Measurements from ENCODE around the gene KIAA0040. TPM values are rescaled to one million over a fixed set of nuclear protein-coding genes. Genes with fewer than 3 reads are reported as not detected.

KIAA0040 gene
- total RNA-seq, 1 donor from 2014 or later = not detected

DNA sequence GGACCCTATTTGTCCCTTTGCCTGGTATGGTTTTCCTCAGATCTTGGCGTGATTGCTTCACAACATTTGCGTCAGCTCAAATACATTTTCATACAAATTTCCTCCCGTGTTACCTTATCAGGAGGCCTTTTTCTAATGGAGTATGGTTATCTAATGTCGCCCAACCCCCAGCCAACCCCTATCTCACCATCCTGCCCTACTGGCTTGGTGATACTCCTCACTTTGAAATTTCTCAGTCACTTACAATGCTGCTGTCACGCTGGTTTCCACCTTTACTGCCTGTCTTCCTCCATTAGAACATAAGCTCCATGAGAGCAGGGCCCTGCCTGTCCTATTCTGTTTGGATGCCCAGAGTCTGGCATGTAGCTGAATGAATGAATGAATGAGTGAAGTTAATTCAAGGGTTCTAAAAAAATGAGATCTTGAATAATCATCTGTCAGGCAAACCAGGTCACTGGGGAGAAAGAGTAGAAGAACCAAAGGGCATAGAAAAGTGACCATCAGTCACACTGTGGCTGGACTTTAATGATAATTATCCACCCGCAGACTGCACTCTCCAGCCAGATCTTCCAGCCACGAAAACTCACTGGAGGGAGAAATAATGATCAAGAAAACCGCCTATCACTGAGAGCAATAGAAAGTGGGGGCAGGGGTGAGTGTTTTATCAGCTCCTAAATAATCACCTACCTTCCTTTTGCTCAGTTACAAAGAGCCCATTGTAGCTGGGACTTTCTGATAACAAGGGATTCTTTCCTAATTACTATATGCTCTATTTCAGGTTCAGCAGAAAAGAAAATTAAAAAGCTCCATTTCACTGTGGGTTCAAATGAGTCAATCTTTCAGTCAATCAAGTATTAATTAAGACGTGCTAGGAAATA lies 21.3 kb downstream of the KIAA0040 start:
- no peak for DNase-seq (ENCODE audit: low read depth)

DNA sequence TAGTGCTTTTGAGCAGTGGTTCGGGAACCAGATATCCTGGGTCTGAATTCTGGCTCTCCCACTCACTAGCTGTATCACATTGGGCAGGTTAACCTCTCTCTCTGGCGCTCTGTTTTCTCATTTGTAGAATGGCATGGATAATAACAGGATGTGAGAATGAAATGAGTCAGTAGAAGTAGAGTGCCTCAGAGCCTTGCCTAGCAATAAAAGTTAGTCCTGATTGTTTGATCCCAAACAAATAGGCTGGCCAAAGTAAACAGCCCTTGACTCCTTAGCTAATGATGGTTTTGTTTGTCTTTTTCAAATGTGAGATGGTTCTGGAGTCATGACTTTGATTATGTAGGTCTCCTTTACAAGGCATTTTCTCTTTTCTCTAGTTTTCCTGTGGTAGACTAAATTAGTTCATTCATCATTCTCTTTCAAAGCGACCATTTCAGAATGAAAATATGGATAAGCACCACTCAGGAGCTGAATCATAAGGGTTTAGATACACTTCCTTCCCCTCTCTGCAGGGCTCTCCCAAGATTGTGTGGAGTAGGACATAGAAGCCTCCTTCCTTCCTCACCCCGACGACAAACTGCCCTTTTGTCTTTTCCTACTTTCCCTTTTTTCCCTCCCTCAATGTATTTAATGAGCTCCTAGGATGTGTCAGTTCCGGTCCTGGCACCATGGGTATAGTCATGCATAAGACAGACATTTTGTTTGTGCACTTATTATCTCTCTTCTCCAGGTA lies 23.1 kb downstream of the KIAA0040 start:
- DNase-seq (ENCODE audit: low read depth) = no peak

DNA sequence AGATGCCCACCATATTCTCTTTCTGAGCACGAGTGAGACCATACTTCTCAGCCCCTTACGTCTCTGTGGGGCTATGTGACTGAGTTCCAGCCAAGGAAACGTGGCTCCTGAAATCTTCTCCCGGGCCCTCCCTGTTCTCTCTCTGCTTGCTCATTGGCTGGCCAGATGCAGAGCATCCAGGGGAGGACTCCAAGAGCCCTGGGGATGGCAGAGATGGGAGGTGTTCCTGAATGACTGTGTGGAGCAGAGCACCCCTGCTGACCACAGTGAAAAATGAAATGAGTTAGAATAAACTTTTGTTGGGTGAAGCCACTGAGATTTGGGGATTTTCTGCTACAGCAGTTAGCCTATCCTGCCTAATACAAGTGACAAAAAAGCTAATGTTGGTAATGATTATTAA lies 23.8 kb downstream of the KIAA0040 start:
- no peak for DNase-seq (ENCODE audit: low read depth)

DNA sequence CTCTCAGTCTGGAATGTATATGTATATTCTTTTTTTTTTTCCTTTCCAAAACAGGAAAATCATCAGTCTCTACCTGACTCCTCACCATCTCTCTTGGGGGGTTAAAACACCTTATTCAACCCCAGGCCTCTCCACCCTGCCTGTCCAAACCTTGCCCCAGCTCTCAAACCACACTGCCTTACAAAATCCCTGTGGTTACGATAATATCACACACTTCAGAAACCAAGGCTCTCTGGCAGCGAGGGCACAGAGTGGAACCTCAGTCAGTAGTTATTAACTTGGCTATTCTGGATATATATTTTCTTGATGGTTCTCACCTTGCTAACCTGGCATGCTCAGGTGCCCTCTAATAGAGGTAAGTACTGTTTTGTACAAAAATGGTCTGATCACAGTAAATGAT lies 24.7 kb downstream of the KIAA0040 start:
- DNase-seq (ENCODE audit: low read depth) = no peak

DNA sequence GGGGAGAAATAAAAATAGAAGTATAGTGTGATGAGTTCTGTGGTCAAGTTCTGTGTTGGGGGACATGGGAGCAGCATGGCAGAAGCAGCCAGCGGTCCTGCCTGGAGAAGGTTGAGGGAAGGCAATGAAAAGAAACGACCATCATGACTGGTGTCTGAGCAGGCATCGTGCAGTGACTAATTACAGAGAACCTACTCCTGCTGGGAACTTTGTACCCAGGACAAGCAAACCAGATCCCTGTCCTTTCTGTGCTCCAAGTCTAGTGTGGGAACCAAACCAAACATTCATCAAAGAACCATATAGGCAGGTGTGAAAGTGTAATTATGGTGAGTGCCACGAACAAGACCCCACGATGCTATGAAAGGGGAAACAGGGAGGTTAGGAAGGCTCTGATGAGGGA lies 25.8 kb downstream of the KIAA0040 start:
- DNase-seq (ENCODE audit: low read depth) = no peak

DNA sequence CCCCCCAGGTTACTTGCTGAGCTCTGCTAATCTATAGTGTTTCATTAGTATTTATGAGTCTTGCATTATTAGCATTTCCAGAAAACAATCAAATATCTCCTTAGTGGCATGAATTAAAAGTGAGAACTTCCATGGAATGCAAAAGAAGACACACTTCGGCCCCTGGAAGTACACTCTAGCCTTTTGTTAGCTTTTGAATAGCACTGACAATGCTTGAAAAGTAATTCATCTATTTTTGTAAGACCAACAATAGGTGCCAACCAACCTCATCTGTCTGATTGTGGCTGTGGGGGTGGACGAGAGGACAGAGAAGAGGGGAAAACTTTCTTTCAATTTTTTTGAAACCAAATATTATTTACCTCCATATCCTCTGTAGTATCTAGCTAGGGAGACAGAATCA lies 27.8 kb downstream of the KIAA0040 start:
- DNase-seq (ENCODE audit: low read depth) = no peak

DNA sequence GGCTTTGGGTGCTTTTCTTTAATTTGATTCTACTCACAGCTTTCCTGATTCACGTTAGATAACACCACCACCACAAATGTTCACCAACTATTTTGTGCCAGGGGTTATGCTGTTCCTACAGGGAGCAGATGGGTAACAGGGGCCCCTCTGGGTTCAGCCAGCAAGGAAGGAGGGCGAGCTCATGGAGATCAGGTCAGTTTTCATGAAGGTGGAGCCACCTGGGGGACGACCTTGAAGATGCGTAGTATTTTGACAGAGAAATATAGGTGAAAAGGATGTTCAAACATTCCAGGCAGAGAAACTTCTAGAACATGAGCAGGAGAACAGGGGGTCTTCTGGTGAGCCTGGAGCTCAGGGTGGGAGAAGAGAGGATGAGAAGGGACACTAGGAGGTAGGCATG lies 28.9 kb downstream of the KIAA0040 start:
- DNase-seq (ENCODE audit: low read depth) = no peak

DNA sequence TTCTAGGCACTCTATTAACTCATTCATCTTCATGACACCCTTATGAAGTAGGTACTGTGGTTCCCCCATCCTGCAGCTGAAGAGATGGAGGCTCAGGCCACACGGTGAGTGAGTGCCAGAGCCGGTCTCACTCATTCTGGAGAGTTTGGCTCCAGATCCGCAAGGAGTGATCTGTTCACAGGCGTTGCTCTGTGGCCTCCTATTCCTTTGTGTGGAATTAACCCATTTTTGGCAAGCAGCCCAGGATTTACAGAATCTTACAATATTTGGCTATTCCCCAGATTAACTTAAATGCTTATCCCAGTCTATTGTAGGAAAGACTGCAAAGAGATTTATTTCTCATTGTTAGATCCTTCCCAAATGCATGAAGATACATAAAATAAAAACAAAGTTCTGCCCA lies 29.6 kb downstream of the KIAA0040 start:
- no peak for DNase-seq (ENCODE audit: low read depth)

DNA sequence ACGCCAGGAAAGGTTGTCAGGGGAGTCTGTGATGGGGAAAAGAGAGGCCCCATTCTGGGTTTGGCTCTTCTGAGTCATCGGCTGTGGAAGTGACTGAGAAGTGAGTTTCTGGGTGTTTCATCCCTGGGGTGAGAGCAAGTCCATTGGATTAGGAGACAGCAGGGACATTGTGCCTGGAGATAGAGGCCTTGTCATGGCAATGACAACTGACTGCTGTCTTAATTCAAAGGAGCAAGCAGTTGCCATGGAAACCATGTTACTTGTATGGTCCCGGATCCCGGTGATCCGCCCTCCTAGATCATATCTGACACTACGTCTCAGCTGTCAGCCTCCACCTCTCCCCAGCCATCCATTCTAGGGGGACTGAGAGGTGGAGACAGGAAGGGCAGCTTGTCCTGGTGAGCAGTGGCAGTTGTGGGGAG lies 34.4 kb downstream of the KIAA0040 start:
- no peak for DNase-seq (ENCODE audit: low read depth)

DNA sequence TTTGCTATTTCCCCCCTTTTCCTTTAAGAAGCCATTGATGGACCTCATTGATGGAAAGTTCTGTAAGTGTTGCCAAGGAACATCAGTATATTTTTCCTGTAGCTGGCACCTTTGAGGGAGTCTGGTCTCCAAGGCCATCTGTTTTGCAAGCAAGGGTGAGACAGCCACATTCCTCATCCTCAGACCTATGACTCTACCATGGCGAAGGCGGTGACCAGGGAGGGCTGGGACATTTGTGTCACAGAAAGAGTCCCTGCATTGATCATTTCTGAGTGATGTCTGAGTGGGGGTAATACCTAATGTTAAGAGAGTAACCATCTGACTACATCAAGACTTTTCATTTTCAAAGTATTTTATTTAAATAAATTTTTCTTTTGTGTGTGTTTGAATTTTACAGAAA lies 35.4 kb downstream of the KIAA0040 start:
- no peak for DNase-seq (ENCODE audit: low read depth)

DNA sequence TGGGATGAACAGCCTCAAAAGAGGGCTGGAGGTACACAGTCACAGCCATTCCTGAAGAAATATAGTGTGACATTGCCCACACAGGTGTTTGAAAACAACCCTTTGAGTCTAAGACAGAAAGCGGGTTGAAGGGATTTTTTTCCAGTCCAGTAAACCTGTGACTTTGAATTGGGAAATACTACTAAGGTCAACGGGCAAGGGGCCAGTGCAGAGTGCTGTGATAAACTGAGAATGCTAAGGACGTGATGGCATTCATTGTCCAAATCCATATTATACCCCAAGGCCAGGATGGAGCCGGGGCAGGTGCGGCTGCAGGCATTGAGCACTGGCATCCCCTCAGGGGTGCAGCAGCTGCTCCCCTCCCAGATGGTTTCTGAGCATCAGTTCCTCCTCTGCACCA lies 36.6 kb downstream of the KIAA0040 start:
- DNase-seq (ENCODE audit: low read depth) = no peak

DNA sequence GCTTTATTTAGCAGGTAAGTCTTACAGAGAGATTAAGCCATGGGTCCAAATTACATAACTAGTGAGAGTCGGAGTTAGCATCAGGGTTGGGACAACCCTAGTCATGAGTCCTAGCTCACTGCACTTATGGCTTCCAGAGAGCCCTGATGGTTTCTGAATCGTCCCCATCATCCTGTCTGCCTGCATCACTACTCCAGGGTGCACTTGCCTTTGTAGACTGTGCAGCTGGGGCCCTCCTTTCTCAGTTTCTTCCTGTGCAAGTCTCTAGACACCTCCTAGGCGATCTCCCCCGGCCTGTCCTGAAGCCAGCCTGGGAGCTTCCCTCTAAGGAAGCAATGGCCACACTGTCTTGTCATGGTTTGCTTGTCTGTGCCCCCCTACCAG lies 37.1 kb downstream of the KIAA0040 start:
- DNase-seq (ENCODE audit: low read depth) = no peak

DNA sequence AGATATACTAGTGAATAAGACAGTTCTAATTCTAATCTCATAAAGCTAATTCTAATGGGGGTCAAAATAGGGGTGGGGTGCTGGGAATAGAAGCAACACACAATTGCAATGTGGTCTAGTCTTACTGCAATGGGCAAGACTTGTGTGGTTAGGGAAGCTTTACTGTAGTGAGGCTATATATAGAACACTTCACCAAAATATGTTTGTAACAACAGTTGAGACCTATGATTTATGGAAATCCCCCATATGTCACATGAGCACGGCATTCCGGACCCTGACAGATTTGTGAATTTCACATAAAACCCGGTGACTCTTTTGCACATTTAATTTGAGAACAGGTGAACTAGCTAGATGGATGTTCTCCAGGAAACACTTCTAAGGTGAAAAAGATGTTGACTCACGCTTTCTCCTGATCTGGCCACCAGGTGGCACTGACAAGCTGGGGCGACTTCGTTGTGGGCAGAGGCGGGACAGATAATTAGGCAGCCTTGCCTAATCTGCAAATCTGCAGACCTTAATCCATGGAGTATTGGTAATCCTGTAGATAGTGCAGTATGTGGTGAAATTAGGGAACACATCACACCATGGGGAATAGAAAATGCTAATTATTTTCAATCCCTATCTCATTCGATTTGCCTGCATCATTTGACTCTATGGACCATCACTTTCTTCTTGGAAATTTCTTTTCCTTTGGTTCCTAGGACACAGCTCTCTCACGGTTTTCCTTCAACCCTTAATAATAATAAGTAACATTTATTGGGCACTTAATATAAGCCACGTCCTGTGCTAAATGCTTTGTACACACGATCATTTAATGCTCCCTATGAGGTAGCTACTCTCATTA lies 37.7 kb downstream of the KIAA0040 start:
- DNase-seq (ENCODE audit: low read depth) = peak; percentile 47

DNA sequence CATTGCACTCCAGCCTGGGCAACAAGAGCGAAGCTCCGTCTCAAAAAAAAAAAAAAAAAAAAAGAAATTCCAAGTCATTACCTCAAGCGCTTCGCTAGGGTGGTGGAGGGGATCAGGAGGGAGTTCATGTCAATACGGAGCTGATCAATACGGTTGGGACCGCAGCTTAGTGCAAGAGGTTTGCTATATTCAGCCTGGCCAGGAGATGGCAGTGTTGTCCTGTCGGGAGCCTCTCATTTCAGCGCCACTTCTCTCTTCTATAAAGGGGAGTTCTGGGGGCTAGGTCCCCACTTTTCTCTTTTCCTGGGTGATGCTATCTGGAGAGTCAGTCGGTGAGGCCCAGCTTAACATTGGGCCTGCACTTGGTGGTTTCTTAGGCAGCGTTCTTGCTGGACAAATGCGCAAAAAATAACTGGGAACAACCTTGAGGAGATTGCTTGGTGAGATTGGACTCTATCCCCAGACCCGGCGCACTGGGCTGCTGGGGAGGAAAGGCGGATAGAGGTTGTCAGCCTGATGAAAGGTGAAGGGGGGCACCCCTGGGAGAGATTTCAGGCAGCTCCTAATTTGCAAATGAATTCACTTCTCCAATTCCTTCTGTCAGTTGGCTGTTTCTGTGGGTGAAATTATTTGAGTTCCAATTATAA lies 40.4 kb downstream of the KIAA0040 start:
- peak; percentile 40 for DNase-seq (ENCODE audit: low read depth)

DNA sequence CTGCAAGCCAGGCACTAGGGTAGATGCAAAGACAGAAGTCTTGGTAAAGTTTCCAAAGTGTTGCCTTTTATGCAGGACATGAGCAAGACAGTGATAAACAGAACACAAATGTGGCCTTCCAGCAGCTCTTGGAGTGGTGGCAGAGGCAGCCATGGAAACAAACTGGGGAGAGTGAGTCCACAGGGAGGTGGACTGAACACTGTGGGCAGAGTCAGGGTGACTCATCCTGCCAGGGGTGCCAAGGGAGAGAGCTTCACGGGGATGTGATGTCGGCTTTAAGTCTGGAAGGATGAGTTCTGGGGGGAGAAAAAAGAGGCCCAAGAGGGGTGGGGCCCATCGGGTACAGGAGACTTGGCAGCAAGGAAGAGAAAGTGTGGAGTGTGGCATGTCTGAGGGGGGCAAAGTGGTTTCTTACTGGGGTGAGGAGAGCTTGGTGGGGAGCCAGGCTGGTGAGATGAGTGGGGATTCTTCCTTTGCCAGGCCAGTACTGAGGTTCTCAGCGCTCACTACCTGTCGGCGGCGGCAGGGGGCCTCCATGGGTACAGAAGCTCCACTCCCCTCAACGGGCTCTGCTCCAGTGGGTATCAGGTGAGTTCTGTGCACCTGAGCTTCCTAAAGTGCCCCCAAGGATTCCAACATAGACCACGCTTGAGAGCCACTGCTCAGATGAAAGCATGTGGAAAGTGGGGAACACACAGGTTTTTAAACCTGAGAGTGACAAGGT lies 41.8 kb downstream of the KIAA0040 start:
- DNase-seq (ENCODE audit: low read depth) = peak; percentile 35

DNA sequence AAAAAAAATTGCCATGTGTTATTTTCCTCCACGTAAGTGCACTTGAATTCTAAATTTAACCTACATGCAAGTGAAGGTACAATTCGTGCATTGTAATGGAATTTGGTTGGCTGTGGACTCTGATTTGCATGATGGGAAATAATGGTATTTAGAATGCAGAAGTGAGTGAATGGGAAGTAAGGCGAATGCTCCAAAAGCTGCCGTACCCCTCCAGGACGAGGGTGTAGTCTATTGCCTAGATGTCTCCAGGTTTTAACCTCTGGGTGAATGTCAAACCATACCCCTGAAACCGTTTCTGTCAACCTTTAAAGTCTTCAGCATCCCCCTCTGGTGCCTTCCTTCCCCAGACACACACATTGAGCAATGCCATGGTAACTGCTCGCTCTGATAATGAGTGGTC lies 44.5 kb downstream of the KIAA0040 start:
- no peak for DNase-seq (ENCODE audit: low read depth)

DNA sequence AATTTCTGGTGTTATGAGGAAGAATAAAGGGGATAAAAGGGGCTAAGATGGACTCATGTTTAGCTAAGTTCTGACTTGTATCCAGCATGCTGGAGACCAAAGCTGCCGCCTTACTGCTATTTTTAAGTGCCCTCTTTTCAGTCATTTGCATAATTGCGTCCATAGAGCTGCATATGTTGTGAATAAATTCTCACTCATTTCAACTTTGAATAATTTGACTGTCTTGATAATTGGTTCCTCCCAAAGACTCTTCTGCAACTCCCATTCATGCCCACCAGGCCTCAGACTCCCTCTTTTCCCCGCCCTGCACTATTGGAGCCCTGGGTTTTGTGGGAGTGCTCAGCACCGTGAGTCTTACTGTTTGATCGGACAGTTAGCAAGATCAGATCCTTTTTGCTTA lies 45.0 kb downstream of the KIAA0040 start:
- DNase-seq (ENCODE audit: low read depth) = no peak

DNA sequence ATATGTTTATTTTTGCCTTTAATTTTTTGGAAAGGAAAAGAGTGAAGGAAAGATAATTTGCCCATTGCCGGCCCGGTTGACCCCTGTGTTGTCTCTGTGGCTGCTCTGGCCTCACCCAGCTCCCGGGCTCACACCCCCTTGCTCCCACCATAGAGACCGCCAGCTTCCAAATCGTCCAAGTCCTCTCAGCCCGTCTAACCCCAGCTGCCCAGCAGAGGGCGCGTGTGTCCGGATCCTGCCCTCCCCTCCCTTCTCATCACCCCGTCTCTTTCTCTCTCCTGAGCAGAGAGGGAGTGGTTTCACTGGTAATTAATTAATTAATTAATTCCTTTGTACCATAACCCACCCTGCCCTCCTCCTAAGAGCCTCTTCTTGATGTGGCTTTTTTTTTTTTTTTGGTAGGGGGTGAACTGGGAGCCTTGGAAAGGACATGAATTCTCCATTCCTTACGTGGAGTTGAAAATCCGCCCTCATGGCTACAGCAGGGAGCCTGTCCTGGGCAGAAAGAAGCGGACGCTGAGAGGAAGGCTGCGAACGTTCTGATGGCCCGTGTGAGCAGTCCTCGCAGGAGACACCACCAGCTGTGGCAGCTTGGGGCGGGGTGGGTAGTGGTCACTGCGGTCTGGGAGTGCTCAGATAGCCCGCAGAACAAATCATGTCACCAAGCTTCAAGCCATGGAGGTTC lies 45.9 kb downstream of the KIAA0040 start:
- peak; percentile 66 for DNase-seq (ENCODE audit: low read depth)

DNA sequence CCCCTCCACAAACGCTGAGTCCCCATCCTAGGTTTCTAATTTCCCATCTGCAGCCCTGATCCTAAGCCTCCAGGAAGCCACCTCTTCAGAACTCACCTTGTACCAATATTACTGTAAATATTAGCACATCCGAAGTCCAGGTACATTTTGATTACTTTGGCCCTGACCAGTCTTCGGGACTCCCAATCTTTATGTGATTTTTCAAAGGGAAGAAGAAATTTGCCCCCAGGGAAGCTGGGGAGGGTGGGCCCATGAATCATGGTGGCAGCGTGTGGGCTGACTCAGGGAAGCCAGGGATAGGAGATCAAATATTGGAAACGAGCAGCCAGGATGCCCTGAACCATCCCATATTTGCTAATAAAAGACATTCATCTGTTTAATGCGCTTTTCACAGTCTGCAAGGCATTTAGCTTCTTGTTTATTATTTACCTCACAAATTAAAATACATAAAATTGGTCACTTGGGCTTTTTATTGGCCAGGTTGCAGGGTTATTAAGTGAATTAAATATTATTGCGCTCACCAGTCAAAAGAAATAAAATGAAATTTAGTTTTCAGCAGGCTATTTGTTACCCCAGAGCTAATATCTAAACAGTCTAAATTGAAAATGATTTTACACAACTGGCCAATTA lies 46.6 kb downstream of the KIAA0040 start:
- DNase-seq (ENCODE audit: low read depth) = no peak
